ENCODE results near the gene KIF3B. TPM values are rescaled to one million over a fixed set of nuclear protein-coding genes. Genes with fewer than 3 reads are reported as not detected.

The KIF3B gene
- total and polyA plus RNA-seq, 2 of the 13 experiments (the other 11 are each of a cell fraction or from before 2014, with no cell fraction given): 23.6 to 28.8 TPM

GRCh38 chr20:32357869-32358631, 80.6 kb downstream of the KIF3B start, which contains the start of gene ASXL1 (continued):
- TF ChIP-seq HINFP (CRISPR knock-in tag; IDR thresholded peaks at IDR 0.05; ENCODE audit: low read depth): peak; percentile 93
- peak; percentile 85 for TF ChIP-seq PPARG (CRISPR knock-in tag; conservative IDR thresholded peaks at IDR 0.05)
- peak; percentile 100 for TF ChIP-seq ARNT2 (CRISPR knock-in tag; IDR thresholded peaks at IDR 0.05; ENCODE audit: low read depth)
- TF ChIP-seq CAMTA2 (CRISPR knock-in tag; IDR thresholded peaks at IDR 0.05; ENCODE audit: borderline replicate concordance): peak; percentile 60; the same call in 1 of the 2 replicates
- no peak; the same call in 1 of the 2 replicates for TF ChIP-seq ZFP36L2 (CRISPR knock-in tag; IDR thresholded peaks at IDR 0.05)
- no peak for TF ChIP-seq ZMAT5 (CRISPR knock-in tag; IDR thresholded peaks at IDR 0.05; ENCODE audit: borderline replicate concordance, low read depth)
- no peak for TF ChIP-seq DBP (CRISPR knock-in tag; IDR thresholded peaks at IDR 0.05; ENCODE audit: not compliant biosample characterization)
- peak; percentile 96 for TF ChIP-seq HMGXB4 (CRISPR knock-in tag; IDR thresholded peaks at IDR 0.05; ENCODE audit: borderline replicate concordance in 1 of 2, low read depth in 1 of 2)
- TF ChIP-seq MAZ (IDR thresholded peaks at IDR 0.05; ENCODE audit: borderline replicate concordance, low read depth, low read length): peak; percentile 90
- TF ChIP-seq MAZ (CRISPR knock-in tag; IDR thresholded peaks at IDR 0.05; ENCODE audit: low read depth): peak; percentile 100
- no peak for TF ChIP-seq ZNF30 (CRISPR knock-in tag; IDR thresholded peaks at IDR 0.05)
- TF ChIP-seq ZNF546 (CRISPR knock-in tag; conservative IDR thresholded peaks at IDR 0.05): no peak; the same call in 1 of the 2 replicates
- TF ChIP-seq ZNF563 (CRISPR knock-in tag; IDR thresholded peaks at IDR 0.05): peak; percentile 84
- TF ChIP-seq ZMYM2 (CRISPR knock-in tag; IDR thresholded peaks at IDR 0.05): peak; percentile 56
- TF ChIP-seq SMAD3 (CRISPR knock-in tag; IDR thresholded peaks at IDR 0.05): peak; percentile 98
- TF ChIP-seq KAT8 (CRISPR knock-in tag; IDR thresholded peaks at IDR 0.05): peak; percentile 96
- 0 out of 2 replicates have a peak, but pooled peaks have one; percentile 19 for TF ChIP-seq DNMT1 (CRISPR knock-in tag; IDR thresholded peaks at IDR 0.05)
- TF ChIP-seq ATF4 (CRISPR knock-in tag; IDR thresholded peaks at IDR 0.05): peak in 1 of 2 experiments; percentile 77; a peak in 2 of 4 replicates
- TF ChIP-seq ARNT (IDR thresholded peaks at IDR 0.05): no peak
- peak; percentile 92 for TF ChIP-seq ZNF205 (CRISPR knock-in tag; IDR thresholded peaks at IDR 0.05)
- TF ChIP-seq SCMH1 (CRISPR knock-in tag; IDR thresholded peaks at IDR 0.05; ENCODE audit: borderline replicate concordance): no peak
- TF ChIP-seq THYN1 (CRISPR knock-in tag; IDR thresholded peaks at IDR 0.05; ENCODE audit: borderline replicate concordance, low read depth): 0 out of 2 replicates have a peak, but pooled peaks have one; percentile 88
- TF ChIP-seq ZNF747 (CRISPR knock-in tag; IDR thresholded peaks at IDR 0.05; ENCODE audit: borderline replicate concordance): peak; percentile 100
- TF ChIP-seq PHF21A (CRISPR knock-in tag; IDR thresholded peaks at IDR 0.05): peak; percentile 97
